NCI-H1417 (cell line): Measurements from ENCODE around the gene SPNS2.

Experiments used
- DNase-seq, 3 experiments: peaks; one replicate each; lab custom pipeline; 2025; lab: John Stamatoyannopoulos, UW

SPNS2 gene

GRCh38 chr17:4498461-4499397 is at the start of gene SPNS2:
TSS of gene SPNS2 (plus strand) at chr17:4498881. CDS start at chr17:4499048, 167 bp downstream.
- DNase-seq = peak; percentile 30 to 67 (median 66)

GRCh38 chr17:4449736-4450135 is 48.9 kb upstream of the SPNS2 start:
- DNase-seq = no peak

- no peak for DNase-seq
These were observed 47.9 kb upstream of the SPNS2 start for GRCh38 chr17:4450710-4451316.

- no peak for DNase-seq
These were observed 44.7 kb upstream of the SPNS2 start for GRCh38 chr17:4453812-4454591.

- DNase-seq = no peak
These were observed 38.0 kb upstream of the SPNS2 start for GRCh38 chr17:4460661-4461060.

- no peak for DNase-seq
These were observed 34.7 kb upstream of the SPNS2 start for GRCh38 chr17:4463818-4464476.

- no peak for DNase-seq
These were observed 32.9 kb upstream of the SPNS2 start for GRCh38 chr17:4465786-4466185.

- no peak for DNase-seq
These were observed 31.4 kb upstream of the SPNS2 start for GRCh38 chr17:4467287-4467686.

GRCh38 chr17:4469552-4469951 is 29.1 kb upstream of the SPNS2 start:
- no peak for DNase-seq

- no peak for DNase-seq
These were observed 26.4 kb upstream of the SPNS2 start for GRCh38 chr17:4472286-4472685.

GRCh38 chr17:4474093-4474492 is 24.6 kb upstream of the SPNS2 start:
- no peak for DNase-seq

GRCh38 chr17:4475001-4475400 is 23.7 kb upstream of the SPNS2 start:
- DNase-seq = no peak

GRCh38 chr17:4475463-4475862 is 23.2 kb upstream of the SPNS2 start:
- no peak for DNase-seq

GRCh38 chr17:4476017-4476416 is 22.7 kb upstream of the SPNS2 start:
- DNase-seq = peak in 2 of 3 experiments; percentile 28 to 52

- DNase-seq = peak in 2 of 3 experiments; percentile 28 to 52
These were observed 22.1 kb upstream of the SPNS2 start for GRCh38 chr17:4476511-4477070.

GRCh38 chr17:4477255-4477791 is 21.4 kb upstream of the SPNS2 start:
- no peak for DNase-seq

GRCh38 chr17:4478318-4478830 is 20.3 kb upstream of the SPNS2 start:
- no peak for DNase-seq

GRCh38 chr17:4479340-4479981 is 19.2 kb upstream of the SPNS2 start:
- no peak for DNase-seq

GRCh38 chr17:4479982-4480751 is 18.5 kb upstream of the SPNS2 start:
- DNase-seq = no peak
